SIG-M5 treated with dmso at 0.1 percent for 504 hours (cell line): ENCODE data around the gene URB1.
"Not testable (repeated sequence)": the region's sequence is repeated elsewhere in the genome, so short reads cannot be mapped to it uniquely, and the experiment has no call there.

Experiments used
- DNase-seq: peaks from one replicate; lab custom pipeline; 2025; ENCODE audit not compliant: unreplicated experiment; lab: John Stamatoyannopoulos, UW

URB1 gene

GRCh38 chr21:32411350-32412161, 18.7 kb upstream of the URB1 start:
- DNase-seq = no peak

GRCh38 chr21:32410916-32411315, 18.1 kb upstream of the URB1 start:
- DNase-seq = no peak

GRCh38 chr21:32410291-32410690, 17.5 kb upstream of the URB1 start:
- DNase-seq = no peak

GRCh38 chr21:32406405-32406804, 13.6 kb upstream of the URB1 start:
- no peak for DNase-seq

GRCh38 chr21:32403201-32403777, 10.5 kb upstream of the URB1 start:
- peak; percentile 57 for DNase-seq

GRCh38 chr21:32393677-32394001, 827 bp upstream of the URB1 start:
- DNase-seq = peak; percentile 86

GRCh38 chr21:32392299-32392879, 423 bp downstream of the URB1 start:
- DNase-seq = peak; percentile 37

- DNase-seq = no peak
Observed at GRCh38 chr21:32391755-32392154, 1.1 kb downstream of the URB1 start.

- not testable (repeated sequence) for DNase-seq
Observed at GRCh38 chr21:32390537-32391224, 2.1 kb downstream of the URB1 start.

- no peak for DNase-seq
Observed at GRCh38 chr21:32389337-32390015, 3.3 kb downstream of the URB1 start.

- no peak for DNase-seq
Observed at GRCh38 chr21:32388306-32388705, 4.5 kb downstream of the URB1 start.

GRCh38 chr21:32387151-32387550, 5.7 kb downstream of the URB1 start:
- no peak for DNase-seq

- no peak for DNase-seq
Observed at GRCh38 chr21:32386195-32386870, 6.5 kb downstream of the URB1 start.

GRCh38 chr21:32383812-32384211, 9.0 kb downstream of the URB1 start:
- DNase-seq = no peak

GRCh38 chr21:32382108-32382644, 10.6 kb downstream of the URB1 start:
- DNase-seq = no peak

- DNase-seq = no peak
Observed at GRCh38 chr21:32381571-32381970, 11.2 kb downstream of the URB1 start.

- no peak for DNase-seq
Observed at GRCh38 chr21:32380940-32381339, 11.9 kb downstream of the URB1 start.

- DNase-seq = no peak
Observed at GRCh38 chr21:32378956-32379355, 13.9 kb downstream of the URB1 start.

GRCh38 chr21:32377991-32378390, 14.8 kb downstream of the URB1 start:
- DNase-seq = no peak

- no peak for DNase-seq
Observed at GRCh38 chr21:32377506-32377905, 15.3 kb downstream of the URB1 start.
